UCSD-AML1 (cell line): ENCODE results near the gene ZMAT3.
A peak's percentile ranks its signal among the peaks of the same experiment; 100 is the strongest.
"Not testable (repeated sequence)": the region's sequence is repeated elsewhere in the genome, so short reads cannot be mapped to it uniquely, and the experiment has no call there.

Experiments
- DNase-seq: peaks from one replicate; lab custom pipeline; 2025; ENCODE audit not compliant: unreplicated experiment; lab: John Stamatoyannopoulos, UW

Gene ZMAT3

DNA sequence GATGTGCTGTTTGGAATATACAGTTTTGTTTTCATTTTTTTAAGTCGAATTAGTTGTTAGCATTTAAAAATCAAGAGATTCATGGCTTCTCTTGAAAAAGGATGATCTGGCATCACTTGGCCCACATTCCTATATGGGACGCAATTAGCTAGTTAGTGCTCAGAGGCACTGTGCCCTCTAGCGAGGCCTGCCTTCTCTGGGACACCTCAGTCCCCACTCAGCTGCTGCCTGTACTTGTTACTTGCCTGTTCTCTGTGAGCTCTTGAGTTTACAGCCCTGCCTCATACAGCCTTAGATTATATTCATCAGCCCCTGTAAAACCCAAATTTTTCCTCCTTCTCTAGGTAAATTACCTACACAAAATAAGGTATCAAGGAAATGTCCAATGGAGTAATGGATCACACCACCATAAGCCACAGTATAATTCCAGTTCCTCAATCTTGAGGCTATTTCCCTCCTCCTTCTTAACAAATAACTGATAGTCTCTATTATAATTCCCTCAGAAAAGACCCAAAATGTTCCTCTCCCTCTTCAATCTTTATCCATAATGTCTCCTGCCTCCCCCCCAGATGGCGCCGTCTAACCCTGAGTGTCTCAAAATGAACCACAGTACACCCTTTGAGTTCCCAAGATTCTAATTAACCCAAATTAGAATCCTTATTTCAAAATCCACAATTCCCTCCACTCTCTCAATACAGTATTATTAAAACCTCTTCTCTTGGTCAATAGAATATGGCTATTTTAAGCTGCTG, 2.7 kb downstream of the ZMAT3 start:
- peak; percentile 13 for DNase-seq

DNA sequence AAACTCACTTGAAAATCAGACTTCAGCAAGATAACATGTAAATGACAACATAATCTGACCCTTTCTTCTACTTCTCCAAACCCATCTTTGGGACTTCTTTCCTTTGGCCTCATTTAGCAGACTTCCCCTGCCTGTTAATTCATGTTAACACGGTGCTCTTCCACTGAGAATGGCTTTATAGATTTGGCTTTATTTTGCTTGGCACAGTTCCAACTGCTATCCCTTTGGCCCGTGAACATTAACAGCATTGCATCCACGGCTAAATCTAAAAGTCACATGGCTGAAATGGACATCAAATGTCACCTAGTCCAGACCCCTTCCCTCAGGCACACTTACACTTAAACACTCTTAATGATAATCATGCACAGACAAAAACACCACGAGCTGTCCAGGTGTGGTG, 3.8 kb downstream of the ZMAT3 start:
- no peak for DNase-seq

DNA sequence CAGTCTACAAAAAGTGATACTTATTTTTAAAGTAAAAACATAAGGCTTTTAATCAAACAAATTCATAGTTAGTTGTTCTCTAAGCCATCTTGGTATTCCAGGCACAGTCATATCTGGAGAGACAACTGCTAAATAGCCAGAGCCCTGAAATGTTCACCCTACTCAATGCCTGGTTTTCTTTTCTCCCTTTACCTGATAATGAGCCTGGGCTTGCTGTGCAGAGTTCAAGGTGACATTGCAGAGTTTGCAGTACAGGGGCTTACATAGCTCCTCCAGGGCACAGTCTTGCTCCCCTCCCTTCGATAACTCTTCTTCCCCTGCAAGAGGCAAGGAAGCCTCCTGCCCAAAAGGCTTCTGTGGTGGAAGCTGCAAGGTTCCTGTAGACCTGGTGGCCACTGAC, 4.3 kb downstream of the ZMAT3 start:
- no peak for DNase-seq

DNA sequence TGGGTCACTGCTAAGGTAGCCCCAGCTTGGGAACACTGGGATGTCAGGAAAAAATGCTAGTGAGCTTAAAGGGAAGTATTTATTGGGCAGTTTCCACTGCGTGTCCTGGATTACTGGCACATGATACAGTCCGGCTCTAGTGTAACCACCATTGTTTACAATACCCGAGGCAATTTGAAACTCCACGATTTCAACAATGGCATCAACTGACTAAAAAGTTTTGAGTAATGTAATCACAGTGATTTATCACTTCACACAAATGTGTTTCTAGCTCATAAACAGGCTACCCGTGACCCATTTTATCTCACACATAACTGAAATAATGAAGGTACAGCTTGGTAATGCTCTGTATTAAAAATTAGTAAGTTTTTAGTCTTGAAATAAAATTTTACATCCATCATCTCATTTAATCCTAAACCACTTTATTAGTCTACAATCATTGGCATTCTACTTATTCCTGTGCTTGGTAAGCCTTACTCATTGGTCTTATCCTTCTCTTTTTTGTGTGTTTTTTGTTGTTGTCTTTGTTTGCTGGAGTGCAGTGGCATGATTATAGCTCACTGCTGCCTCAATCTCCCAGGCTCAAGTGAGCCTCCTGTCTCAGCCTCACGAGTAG, 7.6 kb downstream of the ZMAT3 start:
- DNase-seq = no peak

DNA sequence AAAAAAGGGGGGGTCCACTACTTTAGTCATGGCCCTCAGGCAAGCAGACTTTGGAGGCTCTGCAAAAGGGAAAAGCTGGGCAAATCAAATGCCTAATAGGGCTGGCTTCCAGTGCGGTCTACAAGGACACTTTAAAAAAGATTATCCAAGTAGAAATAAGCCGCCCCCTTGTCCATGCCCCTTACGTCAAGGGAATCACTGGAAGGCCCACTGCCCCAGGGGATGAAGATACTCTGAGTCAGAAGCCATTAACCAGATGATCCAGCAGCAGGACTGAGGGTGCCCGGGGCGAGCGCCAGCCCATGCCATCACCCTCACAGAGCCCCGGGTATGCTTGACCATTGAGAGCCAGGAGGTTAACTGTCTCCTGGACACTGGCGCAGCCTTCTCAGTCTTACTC, 15.3 kb downstream of the ZMAT3 start:
- no peak for DNase-seq

DNA sequence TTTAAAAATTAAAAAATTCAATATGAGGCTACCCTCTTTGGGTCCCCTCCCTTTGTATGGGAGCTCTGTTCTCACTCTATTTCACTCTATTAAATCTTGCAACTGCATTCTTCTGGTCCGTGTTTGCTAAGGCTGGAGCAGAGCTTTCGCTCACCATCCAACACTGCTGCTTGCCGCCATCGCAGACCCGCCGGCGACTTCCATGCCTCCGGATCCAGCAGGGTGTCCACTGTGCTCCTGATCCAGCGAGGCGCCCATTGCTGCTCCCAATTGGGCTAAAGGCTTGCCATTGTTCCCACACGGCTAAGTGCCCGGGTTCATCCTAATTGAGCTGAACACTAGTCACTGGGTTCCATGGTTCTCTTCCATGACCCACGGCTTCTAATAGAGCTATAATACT, 17.0 kb downstream of the ZMAT3 start:
- not testable (repeated sequence) for DNase-seq

DNA sequence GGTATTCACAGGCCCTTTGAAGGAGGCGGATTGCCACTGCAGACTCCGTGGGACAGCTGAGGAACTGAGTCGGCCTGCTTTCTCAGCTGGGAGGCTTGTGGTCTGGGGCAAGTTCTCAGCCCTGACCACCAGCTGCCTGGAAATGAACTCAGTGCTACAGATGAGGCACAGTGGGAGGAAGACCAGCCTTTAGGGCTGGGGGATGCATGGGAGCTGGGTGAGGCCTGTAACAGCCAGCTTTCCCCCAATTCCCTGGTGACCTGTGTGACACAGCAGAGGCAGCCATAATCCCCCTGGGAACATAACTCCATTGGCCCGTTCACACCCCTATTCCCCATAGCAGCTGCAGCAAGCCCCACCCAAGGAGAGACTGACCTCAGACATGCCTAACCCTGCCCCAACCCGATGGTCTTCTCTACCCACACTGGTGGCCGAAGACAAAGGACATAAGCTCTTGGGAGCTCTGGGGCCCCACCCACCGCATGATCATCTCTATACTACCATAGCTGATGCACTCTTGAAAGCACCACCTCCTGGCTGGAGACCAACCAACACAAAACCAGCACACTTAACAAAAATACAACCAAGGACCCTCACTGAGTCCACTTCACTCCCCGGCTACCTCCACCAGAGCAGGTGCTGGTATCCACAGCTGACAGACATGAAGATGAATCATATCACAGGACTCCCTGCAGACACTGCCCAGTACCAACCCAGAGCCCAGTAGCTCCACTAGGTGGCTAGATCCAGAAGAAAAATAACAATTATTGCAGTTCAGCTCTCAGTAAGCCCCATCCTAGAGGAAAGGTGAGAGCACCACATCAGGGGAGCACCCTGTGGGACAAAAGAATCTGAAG, 24.9 kb downstream of the ZMAT3 start:
- DNase-seq = no peak

DNA sequence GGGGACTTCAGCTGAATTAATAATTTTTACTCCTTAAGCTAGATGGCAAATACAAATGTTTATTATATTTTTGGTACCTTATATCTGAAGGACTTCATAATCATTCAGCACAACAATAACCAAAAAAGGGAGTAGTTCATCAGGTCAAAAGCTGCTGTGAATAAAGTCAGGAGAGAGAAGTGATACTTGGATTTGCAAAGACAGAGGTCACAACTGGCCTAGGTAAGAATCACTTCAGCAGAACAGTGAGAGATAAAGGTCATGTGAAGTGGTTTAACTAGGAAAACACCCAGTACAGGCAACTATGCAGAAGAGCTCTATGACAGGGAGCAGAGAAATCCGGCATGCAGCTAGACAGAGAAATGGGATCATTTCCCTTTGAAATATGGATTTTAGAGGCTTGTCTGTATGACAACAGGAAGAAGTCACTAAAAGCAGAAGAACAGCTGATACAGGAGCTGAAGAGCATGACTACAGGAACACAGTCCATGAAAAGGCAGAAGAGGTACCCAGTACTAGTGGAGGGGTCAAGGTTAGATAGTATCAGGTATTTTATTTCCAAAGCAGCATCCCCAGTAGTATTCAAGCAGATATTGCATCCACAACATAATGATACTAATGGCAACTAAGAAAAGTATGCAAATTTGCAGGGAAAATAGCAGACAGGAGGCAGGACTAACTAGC, 25.7 kb downstream of the ZMAT3 start:
- no peak for DNase-seq

DNA sequence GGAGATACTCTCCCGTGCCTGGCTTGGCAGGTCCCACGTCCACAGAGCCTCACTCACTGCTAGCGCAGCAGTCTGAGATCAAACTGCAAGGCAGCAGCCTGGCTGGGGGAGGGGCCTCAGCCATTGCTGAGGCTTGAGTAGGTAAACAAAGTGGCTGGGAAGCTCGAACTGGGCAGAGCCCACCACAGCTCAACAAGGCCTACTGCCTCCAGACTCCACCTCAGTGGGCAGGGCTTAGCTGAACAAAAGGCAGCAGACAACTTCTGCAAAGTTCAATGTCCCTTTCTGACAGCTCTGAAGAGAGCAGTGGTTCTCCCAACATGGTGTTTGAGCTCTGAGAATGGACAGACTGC, 32.7 kb downstream of the ZMAT3 start:
- not testable (repeated sequence) for DNase-seq

DNA sequence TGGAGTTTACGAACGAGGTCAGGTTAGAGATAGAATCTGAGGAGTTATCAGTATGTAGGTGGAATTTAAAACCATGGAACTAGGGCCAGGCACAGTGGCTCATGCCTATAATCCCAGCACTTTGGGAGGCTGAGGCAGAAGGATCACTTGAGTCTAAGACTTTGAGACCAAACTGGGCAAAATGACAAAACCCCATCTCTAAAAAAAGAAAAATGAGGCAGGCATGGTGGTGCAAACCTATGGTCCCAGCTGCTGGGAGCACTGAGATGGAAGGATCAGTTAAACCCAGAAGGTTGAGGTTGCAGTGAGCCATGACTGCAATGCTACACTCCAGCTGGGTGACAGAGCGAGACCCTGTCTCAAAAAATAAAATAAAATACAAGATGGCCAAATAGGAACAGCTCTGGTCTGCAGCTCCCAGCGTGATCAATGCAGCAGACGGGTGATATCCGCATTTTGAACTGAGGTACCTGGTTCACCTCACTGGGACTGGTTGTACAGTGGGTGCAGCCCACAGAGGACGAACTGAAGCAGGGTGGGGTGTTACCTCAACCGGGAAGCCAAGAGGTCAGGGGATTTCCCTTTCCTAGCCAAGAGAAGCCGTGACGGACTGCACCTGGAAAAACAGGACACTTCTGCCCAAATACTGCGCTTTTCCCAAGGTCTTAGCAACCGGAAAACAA, 33.3 kb downstream of the ZMAT3 start:
- DNase-seq = no peak

DNA sequence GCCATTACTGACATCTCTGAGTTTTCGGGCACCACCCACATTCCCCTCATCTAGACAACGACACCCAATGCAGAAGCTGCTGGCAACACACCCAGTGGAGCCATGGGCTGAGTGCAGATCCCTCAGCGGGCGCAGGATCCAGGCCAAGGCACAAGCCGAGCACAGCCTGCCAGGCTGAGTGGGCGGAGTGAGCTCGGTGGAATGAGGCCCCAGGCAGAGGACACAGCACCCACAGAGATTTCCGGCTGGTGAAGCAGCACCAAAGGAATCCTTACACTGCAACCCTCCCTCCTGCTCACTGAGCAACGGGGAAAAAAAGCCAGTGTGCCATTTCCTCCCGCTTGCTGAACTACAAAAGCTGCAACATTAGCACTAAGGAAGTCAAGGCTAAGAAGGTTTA, 34.3 kb downstream of the ZMAT3 start:
- peak; percentile 68 for DNase-seq

DNA sequence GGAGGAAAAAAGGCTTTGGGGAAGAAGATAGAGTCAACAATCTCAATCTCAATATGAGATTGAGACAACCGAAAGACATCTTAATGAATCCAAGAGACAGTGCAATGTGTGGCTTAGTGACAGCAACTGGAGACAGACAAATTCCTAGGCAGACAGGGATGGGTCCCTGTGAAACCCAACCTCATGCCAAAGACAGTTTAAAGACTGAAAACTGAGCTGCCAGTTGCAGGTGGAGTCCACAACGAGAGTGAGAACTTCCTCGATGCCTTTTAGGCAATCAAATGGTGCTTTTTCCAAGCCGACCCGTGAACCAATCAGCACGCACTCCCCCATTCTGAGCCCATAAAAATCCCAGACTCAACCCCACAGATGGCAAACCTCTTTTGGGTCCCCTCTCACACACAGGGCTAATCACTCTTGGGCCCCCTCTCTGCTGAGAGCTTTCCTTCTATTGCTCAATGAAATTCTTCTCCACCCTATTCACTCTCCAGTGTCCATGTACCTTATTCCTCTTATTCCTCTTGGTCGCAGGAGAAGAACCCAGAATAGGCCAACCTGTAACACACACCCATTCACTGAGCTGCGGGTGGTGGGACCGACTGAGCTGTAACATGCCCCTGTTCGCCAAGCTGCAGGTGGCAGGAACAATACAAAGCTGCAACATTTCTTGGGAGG, 34.8 kb downstream of the ZMAT3 start:
- no peak for DNase-seq

DNA sequence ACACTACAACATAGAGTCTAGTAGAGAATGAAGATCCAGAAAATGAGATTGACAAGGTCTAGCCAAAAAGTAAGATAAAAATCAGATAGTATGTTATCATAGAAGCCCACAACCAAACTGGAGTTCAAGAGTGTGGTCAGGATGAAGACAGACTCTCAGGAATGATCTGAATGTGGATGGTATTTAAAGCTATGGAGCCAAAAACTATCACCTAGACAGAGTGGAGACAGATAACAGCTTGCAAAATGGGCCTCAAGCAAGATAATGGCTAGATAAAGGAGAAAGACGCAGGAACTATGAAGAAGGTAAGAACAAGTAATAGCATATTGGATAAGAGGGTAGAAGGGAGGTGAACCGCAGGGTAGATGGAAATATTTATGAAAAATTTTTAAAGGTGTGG, 35.4 kb downstream of the ZMAT3 start:
- DNase-seq = no peak

DNA sequence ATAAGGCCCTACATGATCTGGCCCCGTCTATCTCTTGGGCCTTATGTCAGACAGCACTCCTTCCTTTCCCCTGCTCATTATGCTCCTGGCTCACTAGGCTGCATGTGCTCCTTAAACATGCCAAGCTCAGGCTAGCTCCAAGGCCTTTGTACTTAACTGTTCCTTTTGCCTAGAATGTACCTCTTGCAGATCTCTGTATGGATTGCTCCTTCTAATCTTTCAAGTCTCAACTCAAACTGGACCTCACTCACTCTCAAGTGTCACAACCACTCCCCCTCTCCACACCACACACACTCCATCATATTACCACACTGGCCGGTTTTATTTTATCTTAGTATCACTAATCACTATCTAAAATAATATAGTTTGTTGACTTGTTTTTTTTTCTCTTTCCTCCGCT, 36.4 kb downstream of the ZMAT3 start:
- no peak for DNase-seq

DNA sequence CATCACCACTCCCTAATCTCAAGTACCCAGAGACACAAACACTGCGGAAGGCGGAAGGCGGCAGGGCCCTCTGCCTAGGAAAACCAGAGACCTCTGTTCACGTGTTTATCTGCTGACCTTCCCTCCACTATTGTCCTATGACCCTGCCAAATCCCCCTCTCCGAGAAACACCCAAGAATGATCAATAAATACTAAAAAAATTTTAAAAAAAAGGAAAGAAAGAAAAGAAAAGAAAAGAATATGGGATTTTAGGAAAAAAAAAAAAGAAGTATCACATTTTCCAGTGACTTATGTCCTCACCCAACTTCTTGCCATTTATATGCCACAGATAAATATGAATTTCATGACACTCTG, 38.3 kb downstream of the ZMAT3 start:
- DNase-seq = not testable (repeated sequence)

DNA sequence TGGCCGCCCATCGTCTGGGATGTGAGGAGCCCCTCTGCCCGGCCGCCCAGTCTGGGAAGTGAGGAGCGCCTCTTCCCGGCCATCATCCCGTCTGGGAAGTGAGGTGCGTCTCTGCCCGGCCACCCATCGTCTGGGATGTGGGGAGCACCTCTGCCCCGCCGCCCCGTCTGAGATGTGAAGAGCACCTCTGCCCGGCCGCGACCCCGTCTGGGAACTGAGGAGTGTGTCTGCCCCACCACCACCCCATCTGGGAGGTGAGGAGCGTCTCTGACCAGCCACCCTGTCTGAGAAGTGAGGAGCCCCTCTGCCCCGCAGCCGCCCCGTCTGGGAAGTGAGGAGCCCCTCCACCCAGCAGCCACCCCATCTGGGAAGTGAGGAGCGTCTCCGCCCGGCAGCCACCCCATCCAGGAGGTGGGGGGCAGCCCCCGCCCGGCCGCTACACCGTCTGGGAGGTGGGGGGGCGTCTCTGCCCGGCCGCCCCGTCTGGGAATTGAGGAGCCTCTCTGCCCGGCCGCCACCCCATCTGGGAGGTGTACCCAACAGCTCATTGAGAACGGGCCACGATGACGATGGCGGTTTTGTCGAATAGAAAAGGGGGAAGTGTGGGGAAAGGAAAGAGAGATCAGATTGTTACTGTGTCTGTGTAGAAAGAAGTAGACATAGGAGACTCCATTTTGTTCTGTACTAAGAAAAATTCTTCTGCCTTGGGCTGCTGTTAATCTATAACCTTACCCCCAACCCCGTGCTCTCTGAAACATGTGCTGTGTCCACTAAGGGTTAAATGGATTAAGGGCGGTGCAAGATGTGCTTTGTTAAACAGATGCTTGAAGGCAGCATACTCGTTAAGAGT, 38.9 kb downstream of the ZMAT3 start:
- DNase-seq = not testable (repeated sequence)

DNA sequence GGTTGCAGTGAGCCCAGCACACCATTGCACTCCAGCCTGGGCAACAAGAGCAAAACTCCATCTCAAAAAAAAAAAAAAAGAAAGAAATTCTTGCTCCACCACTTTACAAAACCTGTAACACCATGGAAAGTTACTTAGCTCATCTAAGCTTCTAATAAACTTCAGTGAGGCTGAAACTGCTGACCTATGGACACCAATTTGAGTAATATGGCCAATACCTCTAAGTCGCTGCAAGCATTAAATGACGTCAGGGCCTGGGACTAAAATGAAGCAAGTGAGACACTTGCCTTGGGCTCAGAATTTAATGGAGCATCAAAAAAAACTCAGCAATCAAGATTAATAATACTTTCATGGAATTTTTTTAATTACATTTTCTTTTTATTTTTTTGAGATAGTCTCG, 42.5 kb downstream of the ZMAT3 start:
- no peak for DNase-seq

DNA sequence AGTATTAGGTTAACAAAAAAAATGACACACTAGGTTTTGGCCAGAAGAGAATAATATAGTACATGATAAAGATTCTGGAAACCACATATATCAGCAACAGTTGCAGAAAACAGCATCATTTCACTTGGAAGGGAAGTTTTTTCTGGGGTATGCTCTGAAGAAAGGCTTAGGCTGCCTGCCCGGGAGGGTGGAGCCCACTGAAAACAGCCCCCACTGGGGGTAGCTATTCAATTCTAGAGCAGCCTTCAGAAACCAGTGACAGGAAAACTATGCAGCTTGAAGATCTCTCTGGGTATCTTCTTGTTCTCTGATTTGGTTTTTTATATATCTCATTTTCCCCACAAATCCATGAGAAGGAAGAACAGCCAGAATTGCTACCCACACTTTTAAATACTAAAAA, 43.2 kb downstream of the ZMAT3 start:
- no peak for DNase-seq

DNA sequence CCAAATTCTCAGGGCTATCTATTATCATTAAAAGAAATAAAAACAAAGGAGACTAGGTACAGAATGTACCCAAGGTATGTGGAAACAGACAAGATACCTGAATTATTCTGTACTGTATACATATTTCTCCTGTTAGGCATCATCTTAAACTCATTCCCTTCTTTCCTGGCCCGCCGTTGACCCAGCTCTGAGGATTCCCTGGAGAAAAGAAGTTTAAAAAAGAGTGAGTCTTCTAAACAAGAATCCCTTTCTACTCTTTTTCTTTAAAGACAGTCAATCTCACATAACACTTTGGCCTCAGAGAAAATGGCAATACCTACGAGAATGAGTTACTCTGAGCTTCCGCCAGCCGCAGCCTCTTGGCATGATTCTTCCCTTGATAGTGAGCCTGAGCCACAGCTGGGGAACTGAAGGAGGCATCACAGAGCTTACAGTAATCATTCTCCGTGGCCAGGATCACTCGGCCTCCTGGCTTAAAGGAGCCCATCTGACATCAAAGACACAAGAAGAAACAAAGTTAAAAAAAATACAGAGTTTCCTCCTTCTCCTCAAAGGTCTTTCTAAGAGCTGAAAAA, 44.2 kb downstream of the ZMAT3 start:
- no peak for DNase-seq
